Vagina (tissue), 2 donors: ENCODE measurements around the gene IRS2.

Source experiments
- CTCF ChIP-seq, 3 experiments: fragments of 450-650 bp in 2 of 3; fragments of 200-600 bp in 1 of 3; sonication (generic) in 1 of 3; IDR thresholded peaks; one replicate each; pipeline ENCODE4 v1.5.1; 2017 to 2019; ENCODE audit warnings: antibody characterized with exemption in 3 of 3, mild to moderate bottlenecking in 2 of 3, moderate library complexity in 2 of 3
- POLR2A ChIP-seq, 2 donors: fragments of 450-650 bp; IDR thresholded peaks; one replicate each; pipeline ENCODE4 v1.6.1; 2017; ENCODE audit warnings: antibody characterized with exemption in 2 of 2, mild to moderate bottlenecking in 2 of 2, moderate library complexity in 2 of 2

- no peak for TF ChIP-seq CTCF (IDR thresholded peaks at IDR 0.05)
- no peak for TF ChIP-seq POLR2A (IDR thresholded peaks at IDR 0.05)
These were observed 34.7 kb upstream of the IRS2 start for GRCh38 chr13:109821103-109821502.
